ENCODE measurements around the gene TCAP. TPM values are rescaled to one million over a fixed set of nuclear protein-coding genes. Genes with fewer than 3 reads are reported as not detected.

The TCAP gene
- total RNA-seq, 3 donors from 2014 or later (not counting 1 experiment from before 2014, with no cell fraction given): 1.3 to 3.8 (median 2.4) TPM

- TF ChIP-seq CTCF (IDR thresholded peaks at IDR 0.05): no peak
- H3K9me3 ChIP-seq (ENCODE audit: control insufficient read depth, insufficient read depth, low read length): no peaks in the 10 kb centered on the region
- WGBS (ENCODE audit: insufficient coverage): 21% methylated on average over 20 of the region's 20 CpGs
- H3K27me3 ChIP-seq (ENCODE audit: control insufficient read depth, insufficient read depth, low read length): peaks cover 12% of the 10 kb centered on the region
- Mint-ChIP-seq H3K4me1 (peaks cover 22 to 48% of the 10 kb centered on the region in 2 donors), H3K9me3 (no peaks in the 10 kb centered on the region), H3K4me3 (peak within 1 kb of the TSS; percentile 87), H3K27me3 (ENCODE audit: low read depth in 2 of 2) (peaks cover 13 to 24% of the 10 kb centered on the region in 2 donors), H3K36me3 (no peaks in the 10 kb centered on the region), H3K27ac (peak within 1 kb of the TSS in 1 of 2 donors; percentile 63)
- H3K4me3 ChIP-seq (ENCODE audit: low read length): no peak within 1 kb of the TSS
- DNase-seq (no peak), ATAC-seq (no peak)
- peaks cover 24% of the 10 kb centered on the region for H3K4me1 ChIP-seq (ENCODE audit: control insufficient read depth, insufficient read depth, low read length)
- intact Hi-C loops (cut with micrococcal nuclease): no loop called here
- H3K27ac ChIP-seq (ENCODE audit: low read length): no peak within 1 kb of the TSS
- H3K36me3 ChIP-seq (ENCODE audit: control insufficient read depth, insufficient read depth, low read length): no peaks in the 10 kb centered on the region
Observed at GRCh38 chr17:39699818-39700147, 34.6 kb downstream of the TCAP start, which contains the start of gene ERBB2. ERBB2 (plus strand) TSS chr17:39700064; CDS start chr17:39700239, 175 bp downstream.

DNA sequence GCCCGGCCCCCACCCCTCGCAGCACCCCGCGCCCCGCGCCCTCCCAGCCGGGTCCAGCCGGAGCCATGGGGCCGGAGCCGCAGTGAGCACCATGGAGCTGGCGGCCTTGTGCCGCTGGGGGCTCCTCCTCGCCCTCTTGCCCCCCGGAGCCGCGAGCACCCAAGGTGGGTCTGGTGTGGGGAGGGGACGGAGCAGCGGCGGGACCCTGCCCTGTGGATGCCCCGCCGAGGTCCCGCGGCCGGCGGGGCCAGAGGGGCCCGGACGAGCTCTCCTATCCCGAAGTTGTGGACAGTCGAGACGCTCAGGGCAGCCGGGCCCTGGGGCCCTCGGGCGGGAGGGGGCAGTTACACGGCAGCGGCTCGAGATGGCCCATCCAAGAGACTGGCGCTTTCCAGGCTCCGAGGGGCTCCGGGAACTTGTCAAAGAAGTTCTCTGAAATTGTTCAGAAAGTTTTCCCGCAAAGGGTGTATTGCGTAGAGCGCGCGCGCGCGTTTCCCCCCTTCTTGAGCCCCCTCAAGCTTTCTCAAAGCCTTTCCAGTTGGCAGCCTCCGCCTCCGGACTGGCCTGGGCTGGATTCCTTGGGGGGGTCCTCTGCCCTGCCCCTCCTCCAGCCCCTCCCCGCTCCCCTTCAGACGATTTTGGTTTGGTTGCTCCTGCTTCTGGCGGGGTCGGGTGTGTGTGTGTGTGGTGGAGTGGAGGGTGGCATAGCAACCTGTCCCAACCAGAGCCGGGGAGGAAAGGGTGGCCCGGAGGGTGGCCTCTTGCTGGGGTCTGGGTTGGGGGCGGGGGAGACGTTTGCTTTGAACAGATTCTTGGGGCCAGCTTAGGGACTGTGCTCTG lies 35.2 kb downstream of the TCAP start:
- 8% methylated on average over 57 of the region's 57 CpGs for WGBS (ENCODE audit: insufficient coverage)
- H3K4me3 Mint-ChIP-seq: peak overlapping the region; percentile 69
- peaks cover 12% of the 10 kb centered on the region for H3K27me3 ChIP-seq (ENCODE audit: control insufficient read depth, insufficient read depth, low read length)
- H3K36me3 Mint-ChIP-seq: no peaks in the 10 kb centered on the region
- ATAC-seq (peak in 2 of 3 donors; percentile 10 to 27), DNase-seq (no peak)
- H3K4me3 ChIP-seq (ENCODE audit: low read length): no peak overlapping the region
- no peaks in the 10 kb centered on the region for H3K9me3 Mint-ChIP-seq
- no peak overlapping the region for H3K27ac ChIP-seq (ENCODE audit: low read length)
- H3K36me3 ChIP-seq (ENCODE audit: control insufficient read depth, insufficient read depth, low read length): no peaks in the 10 kb centered on the region
- H3K27ac Mint-ChIP-seq: peak overlapping the region in 1 of 2 donors; percentile 63
- intact Hi-C loops (cut with micrococcal nuclease): no loop called here
- H3K9me3 ChIP-seq (ENCODE audit: control insufficient read depth, insufficient read depth, low read length): no peaks in the 10 kb centered on the region
- no peak for TF ChIP-seq CTCF (IDR thresholded peaks at IDR 0.05)
- peaks cover 13 to 24% of the 10 kb centered on the region in 2 donors for H3K27me3 Mint-ChIP-seq (ENCODE audit: low read depth in 2 of 2)
- H3K4me1 ChIP-seq (ENCODE audit: control insufficient read depth, insufficient read depth, low read length): peaks cover 24% of the 10 kb centered on the region
- peaks cover 22 to 49% of the 10 kb centered on the region in 2 donors for H3K4me1 Mint-ChIP-seq

DNA sequence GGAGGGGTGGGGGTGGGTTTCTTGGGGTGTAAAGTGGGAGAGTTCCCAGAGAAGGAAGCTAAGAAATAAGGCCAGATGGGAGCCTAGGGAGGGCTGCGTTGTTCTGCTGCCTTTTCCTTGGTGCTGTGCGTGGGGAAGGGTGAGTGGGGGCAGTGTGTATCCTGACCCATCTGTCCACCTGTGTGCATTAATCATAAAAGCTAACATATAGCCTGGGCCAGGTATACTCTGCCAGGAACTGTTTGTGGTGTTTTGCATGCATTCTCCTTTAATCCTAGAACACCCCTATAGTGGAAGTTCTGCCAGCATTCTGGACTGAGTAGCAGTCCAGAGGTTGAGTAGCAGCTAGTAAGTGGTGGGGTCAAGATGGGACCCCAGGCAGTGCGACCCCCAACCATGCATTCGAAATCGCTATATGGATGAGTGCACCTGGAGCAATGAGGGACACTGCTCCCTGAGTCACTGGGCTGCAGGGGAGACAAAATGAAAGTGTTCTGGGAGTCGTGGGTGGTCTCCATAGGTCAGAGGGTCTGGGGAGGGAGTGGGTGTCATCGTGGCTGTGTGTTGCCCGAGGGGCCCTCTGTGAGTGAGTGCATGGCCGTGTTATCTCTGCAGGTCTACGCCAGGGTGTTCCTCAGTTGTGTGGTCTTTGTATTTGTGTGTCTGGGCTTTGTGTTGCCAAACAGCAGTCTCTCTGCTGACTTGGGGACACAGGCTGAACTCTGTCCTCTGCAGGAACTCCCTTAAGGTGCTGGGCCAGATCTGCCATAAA lies 36.0 kb downstream of the TCAP start:
- peaks cover 13 to 24% of the 10 kb centered on the region in 2 donors for H3K27me3 Mint-ChIP-seq (ENCODE audit: low read depth in 2 of 2)
- no peaks in the 10 kb centered on the region for H3K9me3 Mint-ChIP-seq
- ATAC-seq (no peak), DNase-seq (no peak)
- H3K4me3 ChIP-seq (ENCODE audit: low read length): no peak overlapping the region
- intact Hi-C loops (cut with micrococcal nuclease): no loop called here
- H3K27me3 ChIP-seq (ENCODE audit: control insufficient read depth, insufficient read depth, low read length): peaks cover 12% of the 10 kb centered on the region
- H3K9me3 ChIP-seq (ENCODE audit: control insufficient read depth, insufficient read depth, low read length): no peaks in the 10 kb centered on the region
- peak overlapping the region; percentile 69 for H3K4me3 Mint-ChIP-seq
- H3K27ac Mint-ChIP-seq: peak overlapping the region in 1 of 2 donors; percentile 13
- no peaks in the 10 kb centered on the region for H3K36me3 Mint-ChIP-seq
- H3K4me1 Mint-ChIP-seq: peaks cover 22 to 50% of the 10 kb centered on the region in 2 donors
- H3K27ac ChIP-seq (ENCODE audit: low read length): no peak overlapping the region
- no peak for TF ChIP-seq CTCF (IDR thresholded peaks at IDR 0.05)
- 77% methylated on average over 10 of the region's 10 CpGs for WGBS (ENCODE audit: insufficient coverage)
- peaks cover 27% of the 10 kb centered on the region for H3K4me1 ChIP-seq (ENCODE audit: control insufficient read depth, insufficient read depth, low read length)
- H3K36me3 ChIP-seq (ENCODE audit: control insufficient read depth, insufficient read depth, low read length): no peaks in the 10 kb centered on the region

Data from natural killer cell (primary cell).